ENCODE data around the gene JPT1.

DNA sequence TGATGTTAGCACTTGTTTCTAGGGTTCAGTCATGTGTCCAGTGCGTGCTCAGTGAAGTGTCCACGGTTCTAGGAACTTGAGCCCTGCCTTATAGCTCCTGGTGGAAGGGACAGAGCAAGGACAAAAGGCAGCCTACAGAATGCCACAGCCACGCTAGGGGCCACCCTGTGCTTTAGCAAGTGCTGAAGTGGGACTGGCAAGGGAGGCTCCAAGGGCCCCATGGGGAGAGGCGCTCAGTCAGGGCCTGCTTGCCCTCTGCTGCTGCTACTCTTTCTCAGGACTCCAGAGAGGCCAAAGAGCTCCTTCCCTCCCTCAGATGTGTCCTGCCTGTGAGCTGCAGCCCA lies 29.5 kb downstream of the JPT1 start:
- TF ChIP-seq ZNF384 (IDR thresholded peaks at IDR 0.05), result no peak
- no peak for TF ChIP-seq TARDBP (IDR thresholded peaks at IDR 0.05)
- TF ChIP-seq SP1 (IDR thresholded peaks at IDR 0.05), result no peak
- TF ChIP-seq FOXA1 (IDR thresholded peaks at IDR 0.05), result no peak
- TF ChIP-seq ELF4 (IDR thresholded peaks at IDR 0.05), result no peak
- no peak for TF ChIP-seq SUZ12 (IDR thresholded peaks at IDR 0.05)
- TF ChIP-seq FOXM1 (IDR thresholded peaks at IDR 0.05; ENCODE audit: borderline replicate concordance), result no peak
- no peak for TF ChIP-seq HDGF (IDR thresholded peaks at IDR 0.05; ENCODE audit: borderline replicate concordance)
- TF ChIP-seq, protein P1, sequence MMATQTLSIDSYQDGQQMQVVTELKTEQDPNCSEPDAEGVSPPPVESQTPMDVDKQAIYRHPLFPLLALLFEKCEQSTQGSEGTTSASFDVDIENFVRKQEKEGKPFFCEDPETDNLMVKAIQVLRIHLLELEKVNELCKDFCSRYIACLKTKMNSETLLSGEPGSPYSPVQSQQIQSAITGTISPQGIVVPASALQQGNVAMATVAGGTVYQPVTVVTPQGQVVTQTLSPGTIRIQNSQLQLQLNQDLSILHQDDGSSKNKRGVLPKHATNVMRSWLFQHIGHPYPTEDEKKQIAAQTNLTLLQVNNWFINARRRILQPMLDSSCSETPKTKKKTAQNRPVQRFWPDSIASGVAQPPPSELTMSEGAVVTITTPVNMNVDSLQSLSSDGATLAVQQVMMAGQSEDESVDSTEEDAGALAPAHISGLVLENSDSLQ (IDR thresholded peaks at IDR 0.05), result no peak
- no peak for TF ChIP-seq BHLHE40 (IDR thresholded peaks at IDR 0.05; ENCODE audit: borderline replicate concordance)

Data from HEK293T (cell line).